Neuronal stem cell (in vitro differentiated cells): ENCODE data around the gene OLFML2A.

Source experiments
- DNase-seq: peaks from one replicate; pipeline ENCODE4 v3.0.0-alpha.2; 2013; ENCODE audit warnings: low spot score
- H2AFZ ChIP-seq: one replicate; pipeline ENCODE4 v1.6.1; 2013; ENCODE audit warnings: mild to moderate bottlenecking, low read length, inconsistent platforms
- H2AK5ac ChIP-seq: 2 replicates; pipeline ENCODE4 v1.6.1; 2013; ENCODE audit warnings: low read depth, mild to moderate bottlenecking, inconsistent platforms, low read length, moderate library complexity, mixed read lengths
- H2BK120ac ChIP-seq: 2 replicates; pipeline ENCODE4 v1.6.1; 2013; ENCODE audit warnings: low read depth, mild to moderate bottlenecking, inconsistent platforms, low read length, moderate library complexity, mixed read lengths
- H2BK12ac ChIP-seq: one replicate; pipeline ENCODE4 v1.6.1; 2013; ENCODE audit warnings: low read length, inconsistent platforms
- H2BK15ac ChIP-seq: 2 replicates; pipeline ENCODE4 v1.6.1; 2013; ENCODE audit warnings: mild to moderate bottlenecking, low read length, inconsistent platforms, mixed read lengths
- H2BK5ac ChIP-seq: one replicate; pipeline ENCODE4 v1.6.1; 2013; ENCODE audit warnings: inconsistent platforms, mild to moderate bottlenecking, low read length, moderate library complexity
- H3K14ac ChIP-seq: one replicate; pipeline ENCODE4 v1.6.1; 2013; ENCODE audit warnings: low read length, inconsistent platforms
- H3K18ac ChIP-seq: 2 replicates; pipeline ENCODE4 v1.6.1; 2013; ENCODE audit warnings: low read length, inconsistent platforms
- H3K23ac ChIP-seq: 2 replicates; pipeline ENCODE4 v1.6.1; 2013; ENCODE audit warnings: low read depth, mild to moderate bottlenecking, mixed read lengths, low read length, inconsistent platforms; ENCODE audit not compliant: poor library complexity
- H3K27ac ChIP-seq: replicated peaks from 3 replicates; pipeline ENCODE4 v1.5.1; 2013; ENCODE audit warnings: low read length, inconsistent platforms
- H3K27me3 ChIP-seq, 3 experiments: 2 replicates each; pipeline ENCODE4 v1.6.1; 2013; ENCODE audit warnings: low read length in 3 of 3, mild to moderate bottlenecking in 2 of 3, inconsistent platforms in 1 of 3, low read depth in 1 of 3, mixed read lengths in 1 of 3, moderate library complexity in 1 of 3; ENCODE audit not compliant: control insufficient read depth in 3 of 3, insufficient read depth in 3 of 3
- H3K36me3 ChIP-seq, 2 donors: replicated peaks in 1 of 2; 2 replicates each; pipeline ENCODE4 v1.6.1; 2013; ENCODE audit warnings: low read length in 2 of 2; ENCODE audit not compliant: control insufficient read depth in 2 of 2, insufficient read depth in 2 of 2
- H3K4ac ChIP-seq: 2 replicates; pipeline ENCODE4 v1.6.1; 2013; ENCODE audit warnings: inconsistent platforms, mild to moderate bottlenecking, low read length, moderate library complexity
- H3K4me1 ChIP-seq, 2 donors: 1 replicate in 1 of 2; 2 replicates in 1 of 2; pipeline ENCODE4 v1.6.1; 2013; ENCODE audit warnings: low read length in 2 of 2, low read depth in 1 of 2; ENCODE audit not compliant: control insufficient read depth in 2 of 2, insufficient read depth in 1 of 2
- H3K4me2 ChIP-seq: one replicate; pipeline ENCODE4 v1.6.1; 2013; ENCODE audit warnings: mild to moderate bottlenecking, low read length, inconsistent platforms; ENCODE audit not compliant: insufficient read depth, poor library complexity, severe bottlenecking
- H3K4me3 ChIP-seq, 2 donors: 2 replicates each; pipeline ENCODE4 v1.5.1; 2013; ENCODE audit warnings: low read length in 2 of 2, mild to moderate bottlenecking in 2 of 2, inconsistent platforms in 1 of 2, moderate library complexity in 1 of 2
- H3K79me1 ChIP-seq: one replicate; pipeline ENCODE4 v1.6.1; 2013; ENCODE audit warnings: low read depth, mild to moderate bottlenecking, inconsistent platforms, low read length, moderate library complexity
- H3K9ac ChIP-seq: one replicate; pipeline ENCODE4 v1.6.1; 2013; ENCODE audit warnings: mild to moderate bottlenecking, low read depth, low read length, inconsistent platforms; ENCODE audit not compliant: poor library complexity
- H3K9me3 ChIP-seq, 2 donors: replicated peaks in 1 of 2; 2 replicates each; pipeline versions ENCODE3 to v1.6.1; 2013; ENCODE audit warnings: low read length in 2 of 2, mild to moderate bottlenecking in 2 of 2, inconsistent platforms in 1 of 2, low read depth in 1 of 2, mixed read lengths in 1 of 2, moderate library complexity in 1 of 2; ENCODE audit not compliant: control insufficient read depth in 2 of 2, insufficient read depth in 1 of 2
- H4K8ac ChIP-seq: one replicate; pipeline ENCODE4 v1.6.1; 2013; ENCODE audit warnings: low read depth, mild to moderate bottlenecking, inconsistent platforms, low read length, moderate library complexity
- H4K91ac ChIP-seq: one replicate; pipeline ENCODE4 v1.6.1; 2013; ENCODE audit warnings: low read length, low read depth, mild to moderate bottlenecking, inconsistent platforms; ENCODE audit not compliant: poor library complexity
- WGBS, 2 donors: extraction: QIAGEN DNeasy Blood & Tissue Kit; methylation state at CpG; one replicate each; pipeline ENCODE4 v1.1.7; 2013; ENCODE audit warnings: missing lambda C conversion rate in 2 of 2, mixed read lengths in 1 of 2; ENCODE audit not compliant: insufficient read length in 2 of 2, insufficient replicate concordance in 1 of 2; ENCODE audit errors: extremely low coverage in 2 of 2; 5-methylcytosine and 5-hydroxymethylcytosine counted together

Gene OLFML2A

DNA sequence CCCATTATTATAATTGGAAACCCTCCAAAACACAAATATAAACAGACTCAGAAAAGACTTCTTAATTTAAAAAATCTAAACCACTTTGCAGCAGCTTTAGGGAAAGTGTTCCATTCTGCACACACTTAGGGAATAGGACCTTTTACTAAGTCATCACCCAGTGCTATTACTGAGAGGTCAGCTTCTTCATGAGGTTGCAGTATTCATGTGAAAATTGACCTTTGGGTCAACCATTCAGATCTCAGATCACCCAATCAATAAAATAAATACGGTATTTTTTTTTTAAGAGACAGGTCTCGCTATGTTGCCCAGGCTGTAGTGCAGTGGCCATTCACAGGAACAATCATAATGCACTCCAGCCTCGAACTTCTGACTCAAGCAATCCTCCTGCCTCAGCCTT lies 27.6 kb upstream of the OLFML2A start:
- Histone ChIP-seq H3K4me3 (no peak overlapping the region), H2AK5ac (no peak overlapping the region), H4K8ac (no peak overlapping the region), H3K4ac (no peak overlapping the region), H4K91ac (no peak overlapping the region), H3K14ac (no peak overlapping the region), H3K9ac (no peak overlapping the region), H2BK120ac (no peak overlapping the region), H3K27me3 (no peaks in the 10 kb centered on the region), H2AFZ (no peak overlapping the region), H3K27ac (no peak overlapping the region), H3K36me3 (no peaks in the 10 kb centered on the region), H3K18ac (no peak overlapping the region), H2BK5ac (no peak overlapping the region), H3K79me1 (peaks cover 2% of the 10 kb centered on the region), H2BK15ac (no peak overlapping the region), H3K4me1 (peaks cover 0 to 9% of the 10 kb centered on the region in 2 donors), H3K9me3 (peaks cover 0 to 2% of the 10 kb centered on the region in 2 donors), H3K4me2 (no peak overlapping the region), H2BK12ac (no peak overlapping the region), H3K23ac (no peak overlapping the region)
- no CpG with 5 or more reads among the region's 3 CpGs for WGBS, 2 donors
- DNase-seq, result no peak

DNA sequence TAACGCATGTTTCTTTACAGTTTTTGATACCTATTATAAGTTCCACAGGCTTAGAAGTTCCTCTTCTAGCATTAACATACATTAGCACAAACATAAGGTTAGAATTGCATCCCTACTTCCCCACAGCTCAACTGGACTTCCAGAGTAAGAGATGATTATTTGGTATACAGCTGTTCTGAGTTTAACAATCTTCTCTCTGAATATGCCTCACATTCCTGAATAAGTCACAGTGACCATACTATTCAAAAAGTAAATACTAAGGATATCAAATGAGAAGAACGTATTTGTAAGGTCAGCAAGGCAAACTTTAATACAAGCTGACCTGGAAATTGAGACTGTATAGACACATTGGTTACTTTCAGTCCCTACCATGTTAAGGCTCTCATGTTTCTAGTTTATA lies 27.2 kb upstream of the OLFML2A start:
- H3K4me2 ChIP-seq, result no peak overlapping the region
- no peak overlapping the region for H2BK120ac ChIP-seq
- no peaks in the 10 kb centered on the region for H3K36me3 ChIP-seq
- H4K8ac ChIP-seq, result no peak overlapping the region
- DNase-seq, result no peak
- H3K27me3 ChIP-seq, result no peaks in the 10 kb centered on the region
- H3K4me3 ChIP-seq, result no peak overlapping the region
- WGBS, 2 donors, result no CpG with 5 or more reads among the region's 2 CpGs
- H2BK5ac ChIP-seq, result no peak overlapping the region
- peaks cover 0 to 2% of the 10 kb centered on the region in 2 donors for H3K9me3 ChIP-seq
- H3K14ac ChIP-seq, result no peak overlapping the region
- H3K18ac ChIP-seq, result no peak overlapping the region
- peaks cover 2% of the 10 kb centered on the region for H3K79me1 ChIP-seq
- no peak overlapping the region for H2BK15ac ChIP-seq
- peaks cover 0 to 9% of the 10 kb centered on the region in 2 donors for H3K4me1 ChIP-seq
- no peak overlapping the region for H3K4ac ChIP-seq
- H4K91ac ChIP-seq, result no peak overlapping the region
- no peak overlapping the region for H3K9ac ChIP-seq
- H2BK12ac ChIP-seq, result no peak overlapping the region
- no peak overlapping the region for H3K23ac ChIP-seq
- no peak overlapping the region for H3K27ac ChIP-seq
- no peak overlapping the region for H2AFZ ChIP-seq
- no peak overlapping the region for H2AK5ac ChIP-seq

DNA sequence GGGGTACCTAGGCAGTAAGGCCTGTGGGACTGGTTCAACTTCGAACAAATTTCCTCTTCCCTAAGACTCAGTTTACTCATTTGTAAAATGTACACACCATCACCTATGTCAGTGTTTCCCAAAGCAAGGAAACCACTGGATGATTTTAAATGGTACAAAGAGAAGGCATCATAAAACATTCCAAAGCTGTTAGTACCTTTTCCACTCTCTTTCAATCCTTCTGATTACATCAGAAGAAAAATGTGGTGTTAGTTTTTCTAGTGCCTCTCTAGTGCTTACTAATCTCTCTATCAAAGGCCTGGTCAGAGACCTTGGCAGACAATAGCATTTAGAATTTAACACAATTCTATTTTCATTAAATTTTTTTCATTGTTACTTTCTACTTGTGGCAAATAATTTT lies 24.0 kb upstream of the OLFML2A start:
- Histone ChIP-seq H2BK120ac (no peak overlapping the region), H2BK5ac (no peak overlapping the region), H2BK15ac (no peak overlapping the region), H3K18ac (no peak overlapping the region), H3K4me1 (peaks cover 11 to 19% of the 10 kb centered on the region in 2 donors), H3K27me3 (no peaks in the 10 kb centered on the region), H3K14ac (no peak overlapping the region), H2AFZ (no peak overlapping the region), H3K4me3 (no peak overlapping the region), H3K36me3 (no peaks in the 10 kb centered on the region), H3K4ac (no peak overlapping the region), H3K4me2 (no peak overlapping the region), H3K9ac (no peak overlapping the region), H4K91ac (no peak overlapping the region), H2BK12ac (no peak overlapping the region), H3K27ac (peak overlapping the region; percentile 6), H3K79me1 (no peaks in the 10 kb centered on the region), H3K9me3 (peaks cover 0 to 2% of the 10 kb centered on the region in 2 donors), H2AK5ac (no peak overlapping the region), H4K8ac (no peak overlapping the region), H3K23ac (no peak overlapping the region)
- WGBS, 2 donors, result no CpG with 5 or more reads among the region's 1 CpG
- no peak for DNase-seq

DNA sequence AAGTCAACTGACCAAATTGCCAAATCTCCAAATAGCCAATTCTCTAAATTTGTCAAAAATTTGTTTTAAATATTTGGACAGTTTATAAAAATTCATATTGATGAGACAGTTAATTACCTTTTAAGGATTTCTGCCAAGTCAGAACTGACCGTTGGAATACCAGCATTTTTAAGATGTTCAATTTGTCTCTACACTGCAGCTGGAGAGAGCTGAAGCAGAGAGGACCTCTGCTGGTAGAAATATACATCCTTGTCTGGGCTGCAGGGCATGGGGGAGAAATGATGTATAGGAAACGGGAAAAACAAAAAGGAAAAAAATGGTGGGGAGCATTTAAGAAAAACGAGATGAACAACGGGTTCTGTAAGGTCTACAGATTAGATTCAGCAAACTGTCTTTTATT lies 22.6 kb upstream of the OLFML2A start:
- Histone ChIP-seq H3K4me1 (peaks cover 11 to 32% of the 10 kb centered on the region in 2 donors), H3K9ac (no peak overlapping the region), H3K4me3 (no peak overlapping the region), H2BK15ac (no peak overlapping the region), H3K27me3 (no peaks in the 10 kb centered on the region), H2AFZ (no peak overlapping the region), H2AK5ac (no peak overlapping the region), H3K9me3 (peaks cover 0 to 2% of the 10 kb centered on the region in 2 donors), H4K8ac (no peak overlapping the region), H2BK5ac (no peak overlapping the region), H3K23ac (no peak overlapping the region), H3K4me2 (no peak overlapping the region), H3K36me3 (no peaks in the 10 kb centered on the region), H2BK12ac (no peak overlapping the region), H3K14ac (no peak overlapping the region), H3K27ac (no peak overlapping the region), H4K91ac (no peak overlapping the region), H3K18ac (no peak overlapping the region), H2BK120ac (no peak overlapping the region), H3K4ac (no peak overlapping the region), H3K79me1 (no peaks in the 10 kb centered on the region)
- no peak for DNase-seq
- no CpG with 5 or more reads among the region's 4 CpGs for WGBS, 2 donors
